ENCODE results near the gene PSG6.
"Not testable (repeated sequence)": the region's sequence is repeated elsewhere in the genome, so short reads cannot be mapped to it uniquely, and the experiment has no call there.

DNA sequence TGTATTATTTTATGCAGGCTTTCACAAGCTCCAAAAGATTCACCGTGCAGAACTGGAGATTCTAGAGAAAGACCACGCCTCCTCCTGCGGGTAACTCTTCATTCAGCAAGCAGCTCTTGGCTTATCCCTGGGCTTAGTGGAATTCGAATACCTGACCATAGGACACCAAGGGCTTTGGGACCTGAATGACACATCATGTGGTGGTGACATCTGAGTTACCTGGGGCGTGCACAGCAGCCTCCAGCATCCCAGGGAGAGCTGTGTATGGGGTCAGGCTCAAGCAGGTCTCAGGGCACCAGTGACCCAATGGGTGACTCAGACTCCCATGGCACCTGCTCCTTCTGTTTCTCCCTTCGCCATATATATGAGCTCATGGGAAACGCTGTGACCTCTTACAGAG lies 27.2 kb downstream of the PSG6 start:
- TF ChIP-seq, protein P1, sequence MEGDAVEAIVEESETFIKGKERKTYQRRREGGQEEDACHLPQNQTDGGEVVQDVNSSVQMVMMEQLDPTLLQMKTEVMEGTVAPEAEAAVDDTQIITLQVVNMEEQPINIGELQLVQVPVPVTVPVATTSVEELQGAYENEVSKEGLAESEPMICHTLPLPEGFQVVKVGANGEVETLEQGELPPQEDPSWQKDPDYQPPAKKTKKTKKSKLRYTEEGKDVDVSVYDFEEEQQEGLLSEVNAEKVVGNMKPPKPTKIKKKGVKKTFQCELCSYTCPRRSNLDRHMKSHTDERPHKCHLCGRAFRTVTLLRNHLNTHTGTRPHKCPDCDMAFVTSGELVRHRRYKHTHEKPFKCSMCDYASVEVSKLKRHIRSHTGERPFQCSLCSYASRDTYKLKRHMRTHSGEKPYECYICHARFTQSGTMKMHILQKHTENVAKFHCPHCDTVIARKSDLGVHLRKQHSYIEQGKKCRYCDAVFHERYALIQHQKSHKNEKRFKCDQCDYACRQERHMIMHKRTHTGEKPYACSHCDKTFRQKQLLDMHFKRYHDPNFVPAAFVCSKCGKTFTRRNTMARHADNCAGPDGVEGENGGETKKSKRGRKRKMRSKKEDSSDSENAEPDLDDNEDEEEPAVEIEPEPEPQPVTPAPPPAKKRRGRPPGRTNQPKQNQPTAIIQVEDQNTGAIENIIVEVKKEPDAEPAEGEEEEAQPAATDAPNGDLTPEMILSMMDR (IDR thresholded peaks at IDR 0.05) = not testable (repeated sequence)
- not testable (repeated sequence) for TF ChIP-seq POLR2A (IDR thresholded peaks at IDR 0.05)

Data from lower leg skin (tissue), 3 donors.